Hematopoietic multipotent progenitor cell treated with erythropoietin and hydrocortisone succinate and interleukin-3 and kit ligand, for 8 days (in vitro differentiated cells): ENCODE measurements around the gene TNFRSF21.
A peak's percentile ranks its signal among the peaks of the same experiment; 100 is the strongest.
"Not testable (repeated sequence)": the region's sequence is repeated elsewhere in the genome, so short reads cannot be mapped to it uniquely, and the experiment has no call there.

Source experiments
- DNase-seq: peaks from one replicate; pipeline ENCODE4 v3.0.0-alpha.2; 2015

TNFRSF21 gene

DNA sequence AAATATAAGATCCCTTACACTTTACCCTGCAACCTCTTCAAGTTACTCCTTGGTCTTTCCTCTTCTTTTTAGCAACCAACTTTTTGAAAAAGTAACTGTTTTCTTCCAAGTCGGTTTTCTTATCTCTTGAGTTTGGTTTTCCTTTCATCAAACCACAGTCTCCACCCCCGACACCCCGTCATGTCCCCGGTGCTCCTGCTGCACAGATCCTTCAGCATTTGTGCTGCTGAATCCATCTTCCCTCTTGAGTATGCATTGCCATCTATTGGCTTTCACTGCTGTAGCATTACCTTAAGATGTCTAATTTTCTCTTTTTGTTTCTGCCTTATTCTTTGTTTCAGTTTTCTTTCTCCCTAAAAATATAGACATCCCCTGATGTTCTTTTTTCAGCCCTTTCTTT, 11.9 kb upstream of the TNFRSF21 start:
- peak; percentile 79 for DNase-seq

DNA sequence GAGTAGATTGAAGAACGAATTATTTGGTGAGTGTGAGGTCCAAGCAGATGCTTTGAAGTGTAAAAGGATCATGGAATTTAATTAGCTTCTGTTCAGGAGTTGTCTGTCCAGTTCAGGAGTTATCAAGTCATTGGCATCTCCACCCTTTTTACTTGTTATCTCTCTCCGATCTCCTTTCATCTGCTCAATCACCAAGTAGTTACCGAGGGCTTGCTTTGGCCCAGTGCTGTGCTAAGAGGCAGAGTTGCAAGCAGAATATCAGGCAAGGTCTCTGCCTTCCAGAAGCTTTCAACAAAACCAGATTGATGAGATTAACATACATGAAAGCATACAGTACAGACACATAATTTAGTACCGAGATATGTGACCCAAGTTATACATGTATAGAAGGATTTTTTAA, 10.2 kb upstream of the TNFRSF21 start:
- no peak for DNase-seq

DNA sequence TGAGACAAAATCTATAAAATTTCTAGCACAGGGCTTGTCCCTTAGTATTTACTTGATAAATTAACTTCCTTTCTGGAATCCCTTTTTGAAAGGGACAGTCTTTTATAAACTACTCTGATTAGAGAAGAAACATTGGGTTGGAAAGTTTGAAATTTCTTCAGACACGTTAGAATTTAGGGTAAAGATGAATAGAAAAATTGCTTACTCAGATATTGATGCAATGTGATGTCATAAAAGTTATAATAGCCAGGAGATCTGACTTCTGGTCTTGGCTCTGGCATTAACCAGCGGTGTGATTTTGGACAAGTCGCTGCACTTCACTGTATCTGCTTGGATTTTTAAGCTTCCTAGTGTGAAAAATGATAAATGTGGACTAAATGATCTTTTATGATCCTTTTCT, 9.7 kb upstream of the TNFRSF21 start:
- DNase-seq = no peak

DNA sequence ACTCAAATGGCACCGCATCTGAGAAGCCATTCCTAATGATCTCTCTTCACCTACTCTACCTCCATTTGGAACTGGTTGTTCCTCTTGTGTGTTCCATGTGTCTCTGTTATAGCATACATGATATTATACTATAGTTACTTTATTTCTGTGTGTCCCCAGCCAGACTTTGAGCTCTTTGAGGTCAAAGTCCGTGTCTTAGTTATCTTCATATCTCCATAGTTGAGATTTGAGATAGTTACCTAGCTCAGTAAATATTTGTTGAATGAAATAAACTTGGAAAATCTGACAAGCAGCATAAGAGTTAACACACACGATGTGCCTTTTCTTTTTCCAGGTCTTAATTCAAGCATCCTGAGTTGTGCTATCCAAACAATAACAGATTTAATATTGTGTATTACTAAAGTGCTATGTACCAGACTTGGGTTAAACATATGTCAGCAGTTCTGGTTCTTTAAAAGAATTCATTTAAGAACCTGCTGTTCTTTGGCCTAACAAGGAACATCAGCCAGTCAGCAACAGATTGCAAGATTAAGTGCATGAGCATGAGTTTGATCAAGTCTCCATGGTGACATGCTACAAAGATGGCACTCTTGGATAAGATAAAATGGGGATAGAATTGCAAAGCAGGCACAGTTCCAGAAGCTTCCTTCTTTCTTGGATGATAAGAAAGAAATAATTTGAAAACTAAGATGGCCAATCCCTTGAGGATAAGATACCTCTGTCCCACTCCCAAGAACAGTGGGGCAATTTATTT, 8.7 kb upstream of the TNFRSF21 start:
- DNase-seq = no peak

DNA sequence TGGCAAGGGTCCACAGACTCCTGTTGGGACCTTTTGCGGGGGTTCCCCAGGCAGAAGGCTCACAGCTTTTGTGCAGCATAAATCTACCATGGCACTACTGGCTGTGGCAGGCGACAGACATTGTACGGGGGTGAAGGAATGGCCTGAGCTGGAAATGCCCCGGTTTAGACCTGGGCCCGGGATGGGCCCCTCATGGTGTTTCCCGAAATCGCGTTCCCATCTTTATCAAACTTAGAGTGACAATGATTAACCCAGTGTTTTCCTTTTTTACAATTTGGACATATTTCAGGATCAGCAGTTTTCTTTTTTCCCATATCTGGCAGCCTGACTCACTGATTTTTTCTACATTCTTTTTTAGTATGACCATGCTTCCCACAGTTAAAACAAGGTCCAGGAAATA, 5.5 kb upstream of the TNFRSF21 start:
- not testable (repeated sequence) for DNase-seq

DNA sequence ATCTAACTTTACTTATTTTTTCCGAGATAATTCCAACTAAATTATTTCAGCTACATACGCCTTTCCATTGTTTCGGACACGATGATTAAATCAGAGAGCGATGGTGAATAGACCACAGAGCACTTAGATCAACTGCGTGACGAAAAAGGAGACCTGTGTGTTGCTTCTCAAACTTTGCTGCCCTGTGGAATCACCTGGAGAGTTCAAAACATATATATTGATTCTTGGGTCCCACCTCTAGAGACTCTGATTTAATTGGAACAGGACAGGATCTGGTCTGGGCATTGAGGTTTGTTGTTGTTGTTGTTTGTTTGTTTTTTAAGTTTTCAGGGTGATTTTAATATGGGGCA, 401 bp upstream of the TNFRSF21 start:
- no peak for DNase-seq

DNA sequence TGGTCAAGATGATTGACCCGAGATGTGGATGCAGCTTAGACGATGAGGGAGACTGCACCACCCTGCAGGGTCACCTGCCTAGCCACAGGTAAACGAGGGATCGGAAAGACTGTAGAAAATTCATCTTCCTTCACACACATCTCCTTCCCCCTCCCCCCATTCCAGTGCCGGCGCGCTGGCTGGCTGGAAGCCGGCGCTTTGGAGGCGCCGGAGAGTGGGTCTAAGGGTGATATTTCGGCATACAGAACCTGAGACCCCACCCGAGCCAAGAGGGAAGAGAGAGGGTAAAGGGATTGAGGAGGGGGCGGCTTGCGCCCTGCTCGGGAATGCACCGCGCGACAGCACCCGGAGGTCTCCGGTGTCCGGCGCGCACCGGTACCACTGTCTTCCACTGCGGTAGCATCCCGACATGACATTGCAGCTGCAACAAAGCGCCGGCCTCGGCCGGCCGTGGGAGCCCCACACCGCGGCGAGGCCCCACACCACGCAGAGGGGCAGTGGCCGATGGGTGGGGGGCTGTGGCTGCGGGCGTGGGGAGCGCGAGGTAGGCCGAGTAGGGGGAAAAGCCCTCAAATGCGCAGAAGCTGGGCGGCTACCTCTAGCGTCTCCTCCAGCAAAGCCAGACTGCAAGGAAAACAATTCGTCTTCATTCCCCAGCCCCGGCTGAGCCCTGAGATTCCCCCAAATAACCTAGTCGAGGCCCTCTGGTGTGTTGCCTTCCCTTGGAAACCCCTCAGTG, 984 bp downstream of the TNFRSF21 start:
- peak; percentile 32 for DNase-seq

DNA sequence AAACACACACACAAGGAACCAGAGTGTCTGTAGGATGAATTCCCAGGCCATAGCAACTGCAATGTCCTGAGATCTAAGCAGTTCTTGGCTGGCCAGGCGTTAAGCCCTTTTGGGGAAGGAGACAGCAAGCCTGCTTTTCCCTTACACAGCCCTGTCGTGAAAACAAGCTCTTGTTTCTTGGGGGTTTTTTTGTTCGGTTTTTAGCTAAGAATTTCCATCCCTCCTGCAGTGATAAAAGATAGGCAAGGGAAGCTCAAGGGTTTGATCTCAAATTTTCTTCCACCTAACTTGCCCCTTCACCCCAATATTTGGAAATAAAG, 1.5 kb downstream of the TNFRSF21 start:
- no peak for DNase-seq

DNA sequence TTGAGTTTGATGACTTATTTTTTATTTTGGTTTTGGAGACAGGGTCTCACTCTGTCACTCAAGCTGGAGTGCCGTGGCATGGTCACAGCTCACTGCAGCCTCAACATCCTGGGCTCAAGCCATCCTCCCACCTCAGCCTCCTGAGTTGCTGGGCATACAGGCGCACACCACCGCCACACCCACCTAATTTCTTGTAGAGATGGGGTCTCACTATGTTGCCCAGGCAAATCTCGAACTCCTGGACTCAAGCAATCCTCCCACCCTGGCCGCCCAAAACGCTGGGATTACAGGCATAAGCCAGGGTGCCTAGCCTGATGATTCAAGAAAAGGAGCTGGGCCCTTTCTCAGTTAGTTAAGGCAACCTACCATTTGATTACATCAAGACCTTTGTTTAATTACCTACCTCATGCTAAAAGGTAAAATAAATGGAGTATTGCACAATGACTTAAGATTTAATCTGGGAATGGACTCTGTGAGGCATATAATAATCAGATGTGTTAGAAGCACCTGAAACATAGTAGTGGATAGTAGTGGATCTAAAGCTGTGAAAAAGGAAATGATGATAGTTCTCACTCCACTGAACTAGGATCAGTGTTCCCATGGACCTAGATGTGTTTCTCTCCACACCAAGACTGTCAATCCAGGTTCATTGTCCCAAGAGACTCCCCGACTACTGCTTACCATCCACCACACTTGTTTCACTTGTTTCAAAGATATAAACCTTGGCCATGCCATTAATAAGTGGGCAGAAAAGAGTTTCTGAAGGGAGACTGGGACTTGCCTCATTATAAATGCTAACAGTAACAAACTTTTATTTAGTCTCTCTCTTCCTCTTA, 2.1 kb downstream of the TNFRSF21 start:
- DNase-seq = no peak

DNA sequence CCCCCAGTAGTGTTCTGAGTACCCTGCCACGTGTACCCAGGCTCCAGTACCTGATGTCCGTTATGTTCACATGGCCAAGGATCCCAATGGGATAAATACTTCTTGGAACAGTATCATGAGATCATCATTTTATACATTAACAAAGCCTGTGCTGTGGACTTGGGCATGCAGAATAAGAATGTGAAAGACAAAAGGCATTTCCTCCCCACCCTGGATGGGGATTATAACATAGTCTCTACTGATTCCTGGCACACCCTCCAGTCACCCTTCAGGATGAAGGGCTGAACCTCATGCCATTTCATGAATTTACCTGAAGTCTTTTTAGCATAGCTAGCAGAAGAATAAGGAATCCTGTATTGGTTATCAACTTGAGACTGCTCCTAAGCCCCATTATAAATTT, 2.8 kb downstream of the TNFRSF21 start:
- no peak for DNase-seq

DNA sequence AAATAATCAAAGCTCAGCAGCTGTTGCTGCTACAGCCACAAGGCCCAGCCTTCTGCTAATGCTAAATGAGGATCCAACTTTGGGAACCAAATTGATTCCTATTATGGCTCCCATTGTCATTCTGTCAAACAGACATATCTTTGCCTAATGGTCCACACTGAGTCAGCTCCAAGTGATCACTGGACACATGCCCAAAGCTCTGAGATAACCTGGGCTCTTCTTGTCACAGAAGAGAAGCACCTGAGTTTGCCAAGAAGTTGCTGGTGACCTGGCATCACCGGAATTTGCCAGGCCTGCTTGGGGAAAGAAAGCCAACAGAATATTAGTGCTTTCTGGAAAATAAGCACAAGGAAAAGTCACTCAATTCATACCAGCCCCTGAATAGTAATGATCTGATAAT, 5.8 kb downstream of the TNFRSF21 start:
- DNase-seq = no peak

DNA sequence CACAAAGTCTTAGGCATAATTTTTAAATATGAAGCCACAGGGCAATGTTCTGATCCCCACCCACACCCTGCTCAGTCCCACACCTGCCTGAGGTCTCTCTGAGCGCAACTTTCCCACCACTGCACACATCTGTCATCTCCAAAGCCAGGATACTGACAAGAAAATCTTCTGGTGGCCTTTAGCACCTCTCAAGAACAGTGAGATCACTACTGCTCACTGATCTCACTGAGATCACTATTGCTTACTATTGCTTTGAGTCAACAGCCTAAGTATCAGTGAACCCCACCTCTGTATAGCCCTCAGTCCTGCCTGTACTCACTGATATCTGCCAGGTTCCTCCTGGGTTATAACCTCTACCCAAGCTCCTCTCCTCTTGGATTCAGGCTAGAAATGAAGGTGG, 6.4 kb downstream of the TNFRSF21 start:
- DNase-seq = no peak

DNA sequence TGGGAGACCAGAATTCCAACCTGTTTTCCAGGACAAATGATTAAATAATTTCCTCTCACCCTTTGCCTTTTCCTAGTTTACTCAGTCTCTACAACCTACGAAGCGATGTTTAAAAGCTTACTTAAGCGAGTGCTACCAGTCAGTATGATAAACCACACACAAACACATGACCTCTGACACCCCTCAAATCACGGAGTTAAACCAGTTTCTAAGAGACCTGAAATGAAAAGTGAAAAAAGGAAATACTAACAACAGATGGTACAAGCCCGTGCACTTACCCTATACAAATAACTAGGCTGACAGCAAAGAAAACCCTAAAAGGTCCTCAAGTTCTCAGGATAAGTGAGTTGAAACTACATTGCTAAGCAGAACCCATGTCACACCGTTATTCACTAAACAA, 7.7 kb downstream of the TNFRSF21 start:
- DNase-seq = no peak

DNA sequence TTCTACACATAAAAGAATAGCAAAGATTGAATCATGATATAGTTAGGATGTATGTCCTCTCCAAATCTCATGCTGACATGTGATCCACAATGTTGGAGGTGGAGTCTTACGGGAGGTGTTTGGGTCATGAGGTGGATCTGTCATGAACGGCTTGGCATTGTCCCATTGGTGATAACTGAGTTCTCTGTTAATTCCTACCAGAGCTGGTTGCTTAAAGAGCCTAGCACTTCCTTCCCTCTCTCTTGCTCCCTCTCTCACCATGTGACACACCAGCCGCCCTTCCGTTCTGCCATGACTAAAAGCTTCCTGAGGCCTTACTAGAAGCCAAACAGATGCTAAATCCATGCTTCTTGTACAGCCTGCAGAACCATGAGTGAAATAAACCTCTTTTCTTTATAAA, 8.3 kb downstream of the TNFRSF21 start:
- no peak for DNase-seq

DNA sequence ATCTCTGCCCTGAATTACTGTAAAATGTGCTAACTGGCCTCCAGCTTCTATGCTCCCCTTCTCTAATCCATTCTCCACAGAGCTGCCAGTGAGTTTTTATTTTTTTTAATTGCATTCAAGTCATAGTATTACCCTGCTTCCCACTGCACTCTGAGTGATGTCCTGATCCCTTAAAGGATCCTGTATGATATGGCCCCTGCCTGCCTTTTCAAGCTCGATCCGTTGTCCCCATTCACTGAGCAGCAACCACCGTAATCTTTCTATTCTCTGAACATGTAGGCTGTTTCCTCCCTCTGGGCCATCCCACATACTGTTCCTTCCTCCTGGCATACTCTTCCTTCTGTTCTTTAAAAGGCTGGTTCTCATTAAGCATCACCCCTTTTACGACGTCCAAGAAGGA, 9.3 kb downstream of the TNFRSF21 start:
- DNase-seq = no peak

DNA sequence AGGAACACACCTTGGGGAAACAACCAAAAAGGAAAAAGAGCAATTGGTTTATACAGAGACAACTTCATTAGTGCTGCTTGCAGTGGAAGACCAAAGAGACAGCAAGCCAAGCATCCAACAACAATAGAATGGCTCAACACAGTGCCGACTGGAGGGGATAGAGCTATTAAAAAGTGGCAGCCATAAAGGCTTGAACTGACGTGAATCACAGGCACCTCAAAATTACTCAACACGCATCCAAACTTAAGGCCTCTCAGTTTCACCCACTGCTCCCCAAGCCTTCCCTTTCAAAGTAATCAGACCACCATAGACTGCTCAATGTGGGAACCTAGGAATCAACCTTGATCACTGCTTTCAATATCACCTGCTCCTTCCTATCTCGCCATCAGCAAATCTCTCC, 9.7 kb downstream of the TNFRSF21 start:
- DNase-seq = no peak

DNA sequence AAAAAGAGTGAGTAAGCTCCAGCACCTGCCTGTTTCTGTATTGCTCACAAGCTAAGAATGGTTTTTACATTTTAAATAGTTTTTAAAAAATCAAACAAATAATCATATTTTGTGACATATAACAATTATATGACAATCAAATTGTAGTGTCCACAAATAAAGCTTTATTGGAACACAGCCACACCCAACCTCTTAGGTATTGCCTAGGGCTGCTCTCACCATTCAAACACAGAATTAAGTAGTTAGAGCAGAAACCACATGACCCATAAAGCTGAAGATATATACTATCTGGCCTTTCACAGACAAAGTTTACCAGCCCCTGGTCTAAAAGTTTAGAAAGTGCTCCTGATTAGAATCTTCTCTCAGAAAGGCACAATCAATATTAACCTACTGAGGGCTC, 11.2 kb downstream of the TNFRSF21 start:
- peak; percentile 44 for DNase-seq

DNA sequence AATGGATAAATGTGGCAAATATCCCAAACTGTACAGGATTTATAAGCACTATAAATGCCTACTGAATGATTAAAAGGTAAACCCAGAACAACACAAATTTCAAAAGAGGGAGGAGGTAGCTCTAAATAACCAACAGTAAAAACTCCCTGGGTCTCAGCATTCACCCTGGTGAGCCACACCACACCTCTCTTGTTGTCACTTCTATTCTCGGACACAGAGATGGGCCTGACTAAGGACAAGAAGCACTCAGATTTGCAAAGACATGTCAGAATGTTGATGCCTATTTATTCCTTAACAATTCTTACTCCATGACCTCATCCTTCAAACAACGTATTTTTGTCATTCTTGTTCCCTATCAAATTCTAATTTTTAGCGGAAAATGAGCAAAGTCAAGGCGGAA, 14.7 kb downstream of the TNFRSF21 start:
- no peak for DNase-seq

DNA sequence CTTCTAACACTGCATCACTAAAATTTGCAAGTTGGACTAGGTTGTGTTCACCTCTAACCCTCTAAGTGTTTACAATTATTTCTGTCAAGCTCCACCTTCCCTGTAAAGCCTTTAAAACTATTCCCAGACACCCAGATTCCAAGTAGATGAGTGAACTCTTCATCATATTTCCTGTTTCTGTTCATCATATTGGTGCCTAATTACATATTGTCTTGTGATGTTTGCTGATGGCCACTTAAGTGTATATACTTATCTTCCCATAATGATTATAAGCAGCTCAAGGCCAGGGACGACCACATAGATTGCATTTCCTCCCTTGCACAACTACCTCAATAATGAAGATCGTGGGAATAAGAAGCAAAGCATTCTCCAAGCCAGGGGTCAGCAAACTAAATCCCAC, 16.8 kb downstream of the TNFRSF21 start:
- DNase-seq = no peak

DNA sequence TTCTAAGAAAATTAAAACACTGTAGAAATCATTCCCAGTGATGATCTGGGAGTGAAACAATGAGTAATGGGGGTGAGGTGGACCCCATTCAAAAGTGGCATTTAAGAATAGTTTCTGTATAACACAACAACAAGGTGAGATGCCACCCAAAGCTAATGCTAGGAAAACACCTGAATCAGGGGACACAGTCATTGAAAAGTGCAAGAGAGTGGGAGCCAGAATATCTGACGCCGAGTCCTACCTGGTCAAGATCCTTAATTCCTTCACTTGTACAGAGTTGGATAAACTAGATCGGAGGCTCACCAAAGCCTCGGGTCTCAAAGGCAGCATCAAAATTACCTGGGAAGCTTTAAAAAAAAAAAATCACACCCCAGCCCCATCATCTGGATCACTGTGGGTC, 17.7 kb downstream of the TNFRSF21 start:
- no peak for DNase-seq

DNA sequence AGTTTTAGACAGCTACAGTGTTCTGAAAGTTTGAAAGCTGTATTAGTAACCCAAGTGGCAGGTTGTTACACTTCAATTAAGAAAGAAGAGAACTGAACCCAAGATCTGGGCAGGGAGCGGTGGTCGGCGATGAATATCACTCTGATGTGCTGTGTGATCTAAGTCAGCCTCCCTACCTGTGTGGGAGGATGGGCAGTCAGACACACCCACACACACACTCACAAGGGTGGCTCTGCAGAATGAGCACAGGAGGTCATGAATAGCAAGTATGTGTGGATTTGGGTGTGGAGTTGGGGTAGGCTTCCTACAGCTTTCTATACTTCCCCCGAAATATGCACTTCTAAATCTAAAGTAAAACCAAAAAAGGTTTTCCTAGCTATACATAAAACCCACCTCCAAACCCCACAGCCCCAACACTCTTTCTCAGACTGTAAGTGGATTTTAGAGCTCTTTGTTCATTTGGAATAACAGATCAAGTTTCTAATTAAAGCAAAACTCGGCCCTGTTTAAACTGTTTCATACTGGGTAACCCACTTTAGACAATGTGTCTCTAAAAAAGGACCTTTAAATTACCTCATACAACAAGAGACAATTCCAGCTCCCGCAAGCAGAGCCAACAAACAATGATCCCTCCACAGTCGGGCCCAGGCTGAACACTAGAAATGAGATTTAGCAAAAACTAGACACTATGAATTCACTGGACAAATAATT, 19.4 kb downstream of the TNFRSF21 start:
- DNase-seq = no peak

DNA sequence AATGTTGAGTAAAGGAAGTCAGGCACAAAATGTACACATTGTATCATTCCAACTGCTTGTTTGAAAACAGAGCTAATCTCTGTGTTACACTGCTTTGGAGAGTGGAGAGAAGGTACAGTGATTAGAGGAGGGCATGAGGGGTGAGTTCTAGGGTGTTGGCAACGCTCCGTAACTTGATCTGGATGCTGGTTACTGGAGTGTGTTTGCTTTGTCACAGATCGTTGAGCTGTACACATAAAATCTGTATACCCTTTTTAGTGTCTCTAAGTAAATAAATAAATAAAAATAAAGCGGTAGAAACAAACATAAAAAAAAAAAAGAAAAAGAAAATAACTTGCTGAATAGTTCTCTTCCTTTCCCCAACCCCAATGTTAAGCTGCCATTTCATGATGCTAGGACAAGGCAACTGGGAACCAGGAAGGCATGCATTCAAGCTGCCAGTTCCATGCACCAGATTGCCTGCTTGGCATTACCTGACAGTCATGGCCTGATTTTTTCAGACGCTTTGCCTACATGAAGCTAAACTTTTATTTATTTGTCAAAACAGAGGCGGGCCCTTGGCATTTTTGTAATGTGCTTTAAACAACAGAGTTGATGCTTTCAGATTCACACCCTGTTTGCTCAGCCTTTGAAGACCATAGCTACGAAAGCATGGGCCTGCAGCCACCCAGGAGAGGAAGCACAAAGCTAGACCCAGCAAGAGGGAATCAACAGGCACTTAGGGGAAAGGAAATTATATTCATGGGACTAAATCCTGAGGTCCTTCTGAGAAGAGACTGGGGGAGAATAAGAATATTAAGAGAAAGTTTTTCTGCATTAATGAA, 21.2 kb downstream of the TNFRSF21 start:
- DNase-seq = no peak

DNA sequence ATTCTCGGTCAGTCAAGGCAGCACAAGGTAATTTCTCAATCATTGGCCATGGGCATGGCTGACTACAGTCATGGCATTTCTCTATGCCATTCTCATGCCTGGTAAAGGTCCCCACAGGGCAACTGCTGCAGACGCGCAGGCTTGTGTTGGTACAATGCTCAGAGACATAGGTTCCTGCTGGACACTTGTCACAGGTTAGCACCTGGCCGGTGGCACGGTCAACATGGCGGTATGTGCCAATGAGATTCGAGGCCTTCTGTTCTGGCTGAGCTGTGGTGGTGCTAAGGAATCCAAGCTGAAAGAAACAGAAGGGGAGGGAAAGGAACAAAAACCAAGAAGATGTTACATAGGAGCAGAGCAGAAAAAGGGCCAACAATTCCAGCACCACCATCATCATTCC, 23.4 kb downstream of the TNFRSF21 start:
- DNase-seq = no peak
